Mesenchymal stem cell (in vitro differentiated cells and primary cell): ENCODE results near the gene ZNF441.

ENCODE experiments used
- DNase-seq: peaks from one replicate; pipeline ENCODE4 v3.0.0-alpha.2; 2013
- H2AFZ ChIP-seq: one replicate; pipeline ENCODE4 v1.6.1; 2013; ENCODE audit warnings: low read depth, mild to moderate bottlenecking, control low read depth, inconsistent platforms, low read length, moderate library complexity
- H2AK5ac ChIP-seq: 2 replicates; pipeline ENCODE4 v1.6.1; 2013; ENCODE audit warnings: low read length, moderate library complexity, mild to moderate bottlenecking, inconsistent platforms; ENCODE audit not compliant: severe bottlenecking
- H2BK120ac ChIP-seq: one replicate; pipeline ENCODE4 v1.6.1; 2013; ENCODE audit warnings: low read depth, mild to moderate bottlenecking, inconsistent platforms, low read length, moderate library complexity
- H2BK12ac ChIP-seq, 2 experiments: one replicate each; pipeline ENCODE4 v1.6.1; 2013; ENCODE audit warnings: inconsistent platforms in 2 of 2, low read length in 2 of 2, mild to moderate bottlenecking in 2 of 2, moderate library complexity in 2 of 2, control low read depth in 1 of 2
- H2BK15ac ChIP-seq: one replicate; pipeline ENCODE4 v1.6.1; 2013; ENCODE audit warnings: mild to moderate bottlenecking, low read depth, inconsistent platforms; ENCODE audit not compliant: poor library complexity, severe bottlenecking
- H2BK5ac ChIP-seq: 2 replicates; pipeline ENCODE4 v1.6.1; 2013; ENCODE audit warnings: low read depth, mild to moderate bottlenecking, low read length, control low read depth, inconsistent platforms; ENCODE audit not compliant: poor library complexity, severe bottlenecking
- H3K14ac ChIP-seq, 2 experiments: one replicate each; pipeline ENCODE4 v1.6.1; 2013; ENCODE audit warnings: inconsistent platforms in 2 of 2, low read length in 2 of 2, control low read depth in 1 of 2, mild to moderate bottlenecking in 1 of 2, moderate library complexity in 1 of 2
- H3K18ac ChIP-seq, 2 experiments: one replicate each; pipeline ENCODE4 v1.6.1; 2013; ENCODE audit warnings: inconsistent platforms in 2 of 2, low read length in 2 of 2, control low read depth in 1 of 2, low read depth in 1 of 2, mild to moderate bottlenecking in 1 of 2
- H3K23ac ChIP-seq, 2 experiments: one replicate each; pipeline ENCODE4 v1.6.1; 2013; ENCODE audit warnings: inconsistent platforms in 2 of 2, low read length in 2 of 2, mild to moderate bottlenecking in 2 of 2, moderate library complexity in 2 of 2, control low read depth in 1 of 2
- H3K27ac ChIP-seq: 2 replicates; pipeline ENCODE4 v1.5.1; 2013; ENCODE audit warnings: mild to moderate bottlenecking, moderate library complexity, low read length, control low read depth, inconsistent platforms; ENCODE audit not compliant: poor library complexity, severe bottlenecking
- H3K27me3 ChIP-seq, 2 experiments: 2 replicates each; pipeline versions ENCODE4 v1.6.1 to v1.7.0; 2013; ENCODE audit warnings: low read length in 2 of 2, mild to moderate bottlenecking in 2 of 2, moderate library complexity in 2 of 2, control low read depth in 1 of 2, inconsistent platforms in 1 of 2; ENCODE audit not compliant: control insufficient read depth in 1 of 2, insufficient read depth in 1 of 2
- H3K36me3 ChIP-seq, 2 experiments: 2 replicates each; pipeline versions ENCODE4 v1.6.1 to v1.7.0; 2013; ENCODE audit warnings: low read length in 2 of 2, control low read depth in 1 of 2, inconsistent platforms in 1 of 2, low read depth in 1 of 2, mild to moderate bottlenecking in 1 of 2; ENCODE audit not compliant: insufficient read depth in 2 of 2, control insufficient read depth in 1 of 2
- H3K4ac ChIP-seq, 2 experiments: one replicate each; pipeline ENCODE4 v1.6.1; 2013; ENCODE audit warnings: inconsistent platforms in 2 of 2, low read length in 2 of 2, mild to moderate bottlenecking in 2 of 2, moderate library complexity in 2 of 2, control low read depth in 1 of 2, low read depth in 1 of 2
- H3K4me1 ChIP-seq: 2 replicates; pipeline ENCODE4 v1.6.1; 2013; ENCODE audit warnings: low read depth, low read length, control low read depth; ENCODE audit not compliant: control insufficient read depth, insufficient read depth
- H3K4me2 ChIP-seq: 2 replicates; pipeline ENCODE4 v1.6.1; 2013; ENCODE audit warnings: low read length, mild to moderate bottlenecking, inconsistent platforms; ENCODE audit not compliant: poor library complexity, severe bottlenecking
- H3K4me3 ChIP-seq, 2 experiments: 2 replicates each; pipeline versions ENCODE4 v1.5.1 to v1.7.0; 2013; ENCODE audit warnings: low read length in 2 of 2, mild to moderate bottlenecking in 2 of 2, control low read depth in 1 of 2, low read depth in 1 of 2; ENCODE audit not compliant: insufficient read depth in 1 of 2
- H3K79me1 ChIP-seq: replicated peaks from 2 replicates; pipeline ENCODE4 v1.6.1; 2013; ENCODE audit warnings: mild to moderate bottlenecking, control low read depth, low read length, inconsistent platforms; ENCODE audit not compliant: poor library complexity, severe bottlenecking
- H3K9ac ChIP-seq: 2 replicates; pipeline ENCODE4 v1.7.0; 2013; ENCODE audit warnings: mild to moderate bottlenecking, low read length, moderate library complexity
- H3K9me3 ChIP-seq: 2 replicates; pipeline ENCODE4 v1.7.0; 2013; ENCODE audit warnings: mild to moderate bottlenecking, low read length; ENCODE audit not compliant: control insufficient read depth
- H4K8ac ChIP-seq: one replicate; pipeline ENCODE4 v1.6.1; 2013; ENCODE audit warnings: inconsistent platforms, mild to moderate bottlenecking, low read length, moderate library complexity
- H4K91ac ChIP-seq: one replicate; pipeline ENCODE4 v1.6.1; 2013; ENCODE audit warnings: mild to moderate bottlenecking, low read length, inconsistent platforms
- WGBS: methylation state at CpG from one replicate; pipeline ENCODE4 v1.1.7; 2013; ENCODE audit warnings: mixed read lengths; 5-methylcytosine and 5-hydroxymethylcytosine counted together

The ZNF441 gene

DNA sequence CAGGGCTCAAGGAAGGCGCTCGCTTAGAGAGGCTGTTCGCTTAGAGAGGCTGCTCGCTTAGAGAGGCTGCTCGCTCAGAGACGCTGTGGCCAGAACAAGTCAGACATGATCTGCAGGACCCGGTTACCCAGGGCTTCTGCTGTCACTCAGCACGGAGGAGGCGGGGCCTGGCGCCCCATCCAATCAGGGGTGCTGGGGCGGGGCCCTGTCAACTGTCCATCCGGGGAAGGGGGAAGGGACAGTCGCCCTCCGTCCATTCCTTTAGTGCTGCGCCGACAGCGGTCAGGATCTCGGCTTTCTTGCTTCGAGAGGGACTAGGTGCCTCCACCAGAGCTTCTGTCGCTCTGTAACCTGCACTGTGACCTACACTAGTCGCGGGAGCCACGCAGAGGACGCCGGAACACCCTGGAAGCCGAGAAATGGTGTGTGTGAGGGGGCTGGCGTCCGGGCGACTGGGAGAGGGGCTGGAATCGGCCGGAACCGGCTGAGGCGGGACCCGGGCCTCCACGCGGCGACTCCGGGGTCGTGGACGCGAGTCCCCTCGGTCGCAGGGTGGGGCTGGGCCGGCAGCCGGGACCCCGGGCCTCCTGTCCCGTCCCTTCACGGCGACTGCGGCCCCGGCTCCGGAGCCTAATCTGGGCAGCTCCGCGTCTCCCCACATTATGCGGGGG is 47.4 kb downstream of the ZNF441 start, which contains the start of gene ZNF440:
TSS of gene ZNF440 (plus strand) at position 245 of the 671 bp plus-strand sequence. CDS start at position 420, 175 bp downstream.
- peaks cover 2 to 7% of the 10 kb centered on the region in 2 experiments for H3K36me3 ChIP-seq
- H3K4me3 ChIP-seq = peak within 1 kb of the TSS; percentile 97 to 99
- H3K79me1 ChIP-seq = peaks cover 17% of the 10 kb centered on the region
- H3K9me3 ChIP-seq = peaks cover 11% of the 10 kb centered on the region
- H3K18ac ChIP-seq = peak within 1 kb of the TSS; percentile 97 to 98
- no peak within 1 kb of the TSS for H2BK5ac ChIP-seq
- peak within 1 kb of the TSS; percentile 96 for H3K9ac ChIP-seq
- no peak within 1 kb of the TSS for H2BK15ac ChIP-seq
- peak within 1 kb of the TSS in 1 of 2 experiments; percentile 78 for H2BK12ac ChIP-seq
- H3K14ac ChIP-seq = peak within 1 kb of the TSS; percentile 97 to 100
- peak within 1 kb of the TSS; percentile 97 to 99 for H3K4ac ChIP-seq
- DNase-seq = peak; percentile 95
- peak within 1 kb of the TSS; percentile 93 for H2AFZ ChIP-seq
- peak within 1 kb of the TSS; percentile 61 for H2BK120ac ChIP-seq
- peak within 1 kb of the TSS; percentile 96 for H4K8ac ChIP-seq
- H3K4me1 ChIP-seq = peaks cover 6% of the 10 kb centered on the region
- WGBS = under 1% methylated on average over 53 of the region's 55 CpGs
- H3K27me3 ChIP-seq = no peaks in the 10 kb centered on the region
- H3K23ac ChIP-seq = peak within 1 kb of the TSS; percentile 96 to 100
- H3K4me2 ChIP-seq = peak within 1 kb of the TSS; percentile 85
- H3K27ac ChIP-seq = peak within 1 kb of the TSS; percentile 96
- peak within 1 kb of the TSS; percentile 80 for H4K91ac ChIP-seq
- no peak within 1 kb of the TSS for H2AK5ac ChIP-seq

DNA sequence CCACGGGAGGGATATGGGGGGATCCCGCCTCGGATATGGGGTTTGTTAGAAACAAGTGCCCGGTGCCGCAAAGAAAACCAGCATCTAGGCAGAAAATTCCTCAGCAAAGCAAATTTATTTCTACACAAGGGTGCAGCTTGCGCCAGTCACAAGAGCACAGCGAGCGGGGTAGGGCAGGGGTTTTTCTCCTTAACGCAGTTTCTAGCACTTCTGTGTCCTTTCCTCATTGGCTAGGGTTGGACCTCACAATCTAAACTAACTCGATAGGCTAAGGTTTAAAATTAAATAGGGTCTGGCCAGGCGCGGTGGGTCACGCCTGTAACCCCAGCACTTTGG is 47.9 kb downstream of the ZNF441 start:
- peak overlapping the region; percentile 93 for H2AFZ ChIP-seq
- H3K14ac ChIP-seq = peak overlapping the region; percentile 97 to 100
- H3K27me3 ChIP-seq = no peaks in the 10 kb centered on the region
- H2BK15ac ChIP-seq = no peak overlapping the region
- no peak overlapping the region for H4K8ac ChIP-seq
- H3K27ac ChIP-seq = no peak overlapping the region
- 44% methylated on average over 13 of the region's 13 CpGs for WGBS
- peak overlapping the region; percentile 80 for H4K91ac ChIP-seq
- H2AK5ac ChIP-seq = no peak overlapping the region
- H3K23ac ChIP-seq = no peak overlapping the region
- H3K36me3 ChIP-seq = peaks cover 7 to 9% of the 10 kb centered on the region in 2 experiments
- peak overlapping the region in 1 of 2 experiments; percentile 97 for H3K4ac ChIP-seq
- no peak overlapping the region for H2BK12ac ChIP-seq
- H3K9me3 ChIP-seq = peaks cover 7% of the 10 kb centered on the region
- H3K9ac ChIP-seq = peak overlapping the region; percentile 96
- H3K79me1 ChIP-seq = peaks cover 17% of the 10 kb centered on the region
- peaks cover 6% of the 10 kb centered on the region for H3K4me1 ChIP-seq
- peak overlapping the region; percentile 75 for H3K4me2 ChIP-seq
- peak; percentile 44 for DNase-seq
- peak overlapping the region; percentile 97 to 99 for H3K4me3 ChIP-seq
- H2BK5ac ChIP-seq = no peak overlapping the region
- peak overlapping the region; percentile 97 to 98 for H3K18ac ChIP-seq
- peak overlapping the region; percentile 61 for H2BK120ac ChIP-seq

DNA sequence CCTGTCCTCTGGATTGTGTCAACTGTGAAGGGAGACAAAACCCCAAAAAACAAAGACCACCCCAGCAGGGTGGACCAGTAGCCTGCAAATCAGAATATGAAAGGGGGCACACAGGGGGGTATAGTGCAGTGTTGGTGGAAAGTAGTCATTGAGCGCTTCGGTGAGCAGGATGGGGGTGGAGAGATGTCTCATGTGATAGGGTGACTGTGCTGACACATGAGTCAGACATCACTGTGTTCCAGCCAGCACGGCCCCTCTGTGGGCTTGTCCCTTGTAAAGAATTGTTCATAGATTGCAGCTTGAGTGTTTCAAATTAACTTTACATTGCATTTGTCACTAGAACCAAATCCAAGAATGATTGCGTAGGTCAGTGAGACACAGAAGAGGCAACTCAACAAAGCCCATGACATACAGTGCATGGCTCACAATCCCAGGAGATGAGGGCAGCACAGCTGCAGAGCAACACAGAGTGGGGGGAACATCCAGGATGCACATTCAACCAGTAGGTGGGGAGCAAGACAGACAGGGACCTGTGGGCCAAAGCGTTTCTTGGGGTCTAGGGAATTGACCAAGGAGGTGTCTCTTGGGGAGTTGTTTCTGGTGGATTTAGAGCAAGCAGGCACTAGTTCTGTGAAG is 54.8 kb downstream of the ZNF441 start:
- H3K18ac ChIP-seq = no peak overlapping the region
- H2BK120ac ChIP-seq = no peak overlapping the region
- peak overlapping the region in 1 of 2 experiments; percentile 2 for H3K4me3 ChIP-seq
- peaks cover 25% of the 10 kb centered on the region for H3K9me3 ChIP-seq
- no peak overlapping the region for H3K27ac ChIP-seq
- H3K9ac ChIP-seq = no peak overlapping the region
- peaks cover 15 to 24% of the 10 kb centered on the region in 2 experiments for H3K36me3 ChIP-seq
- DNase-seq = no peak
- H3K4me1 ChIP-seq = no peaks in the 10 kb centered on the region
- peaks cover 26% of the 10 kb centered on the region for H3K79me1 ChIP-seq
- no peak overlapping the region for H3K14ac ChIP-seq
- no peak overlapping the region for H2BK5ac ChIP-seq
- H2AFZ ChIP-seq = no peak overlapping the region
- H4K8ac ChIP-seq = no peak overlapping the region
- no peak overlapping the region for H4K91ac ChIP-seq
- WGBS = 98% methylated on average over 4 of the region's 5 CpGs
- no peak overlapping the region for H3K4ac ChIP-seq
- no peak overlapping the region for H2BK15ac ChIP-seq
- no peak overlapping the region for H3K4me2 ChIP-seq
- H2BK12ac ChIP-seq = no peak overlapping the region
- H3K27me3 ChIP-seq = no peaks in the 10 kb centered on the region
- H2AK5ac ChIP-seq = no peak overlapping the region
- no peak overlapping the region for H3K23ac ChIP-seq
